Measurements from ENCODE around the gene CAMTA1.

Gene CAMTA1

GRCh38 chr1:7613851-7614205 is 828.6 kb downstream of the CAMTA1 start:
- Histone ChIP-seq H3K27ac (ENCODE audit: extremely low read depth, low read depth, low read length) (no peak overlapping the region), H3K4me1 (ENCODE audit: control insufficient read depth, insufficient read depth, low read length) (no peaks in the 10 kb centered on the region), H3K4me3 (ENCODE audit: low read depth, low read length) (no peak overlapping the region), H3K36me3 (ENCODE audit: control insufficient read depth in 2 of 2, insufficient read depth in 1 of 2, low read length in 2 of 2) (no peaks in the 10 kb centered on the region), H3K9me3 (ENCODE audit: control insufficient read depth, insufficient read depth, low read depth, low read length) (no peaks in the 10 kb centered on the region)
- POLR2A ChIA-PET, result no interaction called here
- CTCF ChIA-PET, result interaction anchor here (0.5 kb wide), 1 partner anchor 76 kb away, joined by 4 read pairs; no protein-coding TSS in a partner anchor
- TF ChIP-seq EGR2 (tag by site-specific recombination; IDR thresholded peaks at IDR 0.05; ENCODE audit: low read depth) (peak; percentile 81), ZFHX2 (tag by site-specific recombination; conservative IDR thresholded peaks at IDR 0.05) (peak; percentile 83), ELK4 (IDR thresholded peaks at IDR 0.05; ENCODE audit: borderline replicate concordance, low read depth, low read length) (no peak)

- Histone ChIP-seq H3K4me3 (ENCODE audit: low read depth, low read length) (no peak overlapping the region), H3K4me1 (ENCODE audit: control insufficient read depth, insufficient read depth, low read length) (no peaks in the 10 kb centered on the region), H3K36me3 (ENCODE audit: control insufficient read depth in 2 of 2, insufficient read depth in 1 of 2, low read length in 2 of 2) (no peaks in the 10 kb centered on the region), H3K27ac (ENCODE audit: extremely low read depth, low read depth, low read length) (no peak overlapping the region), H3K9me3 (ENCODE audit: control insufficient read depth, insufficient read depth, low read depth, low read length) (no peaks in the 10 kb centered on the region)
- ChIA-PET POLR2A (no interaction called here), CTCF (no interaction called here)
- TF ChIP-seq ZNF16 (tag by site-specific recombination; IDR thresholded peaks at IDR 0.05; ENCODE audit: low read depth), result no peak
- TF ChIP-seq ZNF639 (tag by site-specific recombination; IDR thresholded peaks at IDR 0.05), result no peak
- no peak for TF ChIP-seq ZNF169 (tag by site-specific recombination; IDR thresholded peaks at IDR 0.05)
- TF ChIP-seq ZNF426 (tag by site-specific recombination; IDR thresholded peaks at IDR 0.05), result no peak
- TF ChIP-seq ZNF292 (tag by site-specific recombination; IDR thresholded peaks at IDR 0.05; ENCODE audit: borderline replicate concordance, low read depth), result no peak
- no peak for TF ChIP-seq ZNF311 (tag by site-specific recombination; IDR thresholded peaks at IDR 0.05; ENCODE audit: borderline replicate concordance)
- TF ChIP-seq ZNF580 (tag by site-specific recombination; IDR thresholded peaks at IDR 0.05), result no peak
- TF ChIP-seq ZNF423 (tag by site-specific recombination; IDR thresholded peaks at IDR 0.05), result no peak
- no peak for TF ChIP-seq ZNF561 (tag by site-specific recombination; IDR thresholded peaks at IDR 0.05; ENCODE audit: borderline replicate concordance)
- TF ChIP-seq ZNF239 (tag by site-specific recombination; IDR thresholded peaks at IDR 0.05), result no peak
- no peak for TF ChIP-seq TSHZ1 (tag by site-specific recombination; IDR thresholded peaks at IDR 0.05; ENCODE audit: borderline replicate concordance)
- no peak for TF ChIP-seq RBAK (tag by site-specific recombination; IDR thresholded peaks at IDR 0.05)
- TF ChIP-seq SCRT2 (tag by site-specific recombination; IDR thresholded peaks at IDR 0.05), result no peak
- no peak for TF ChIP-seq HOXC10 (CRISPR knock-in tag; IDR thresholded peaks at IDR 0.05)
Measured at GRCh38 chr1:7614576-7615074, 829.4 kb downstream of the CAMTA1 start.

Data from HEK293 (cell line).